GM18517 (cell line): Measurements from ENCODE around the gene MBP.
"Not testable (repeated sequence)": the region's sequence is repeated elsewhere in the genome, so short reads cannot be mapped to it uniquely, and the experiment has no call there.

Experiments
- ATAC-seq: cut with Tn5 transposase; IDR thresholded peaks from one replicate; pipeline ENCODE4 v1.9.1; 2021; ENCODE audit warnings: mild to moderate bottlenecking, moderate library complexity; ENCODE audit not compliant: unreplicated experiment

The MBP gene

DNA sequence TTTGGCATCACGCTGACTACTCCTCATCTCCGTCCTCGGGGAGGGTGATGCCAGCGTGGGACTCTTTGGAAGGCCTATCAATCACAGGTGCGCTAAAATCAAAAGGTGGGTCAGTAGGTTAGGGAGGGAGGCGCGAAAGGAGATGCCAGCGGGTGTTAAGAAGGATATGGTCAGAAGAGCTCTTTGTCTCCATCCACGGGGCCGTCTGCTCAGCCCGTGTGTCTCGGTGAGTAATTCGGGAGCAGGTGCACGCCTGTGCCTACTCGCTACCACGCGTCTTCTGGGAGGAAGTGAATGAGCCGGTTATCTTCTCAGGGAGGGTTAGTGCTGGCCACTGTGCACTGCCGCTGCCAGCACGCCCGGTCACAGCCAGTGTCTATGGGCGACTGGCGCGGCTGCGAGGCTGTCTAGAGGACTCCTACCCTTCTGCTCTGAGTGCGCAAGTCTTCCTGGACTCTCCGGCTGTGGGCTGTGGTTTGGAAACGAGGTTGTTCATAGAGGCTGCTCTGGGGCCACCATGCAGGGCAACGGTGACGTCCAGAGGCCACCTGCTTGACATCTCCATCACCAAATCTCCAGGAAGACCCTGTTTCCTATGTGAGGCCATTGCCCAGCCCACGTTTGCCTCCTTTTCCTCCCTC, 153.4 kb downstream of the MBP start:
- no peak for ATAC-seq

DNA sequence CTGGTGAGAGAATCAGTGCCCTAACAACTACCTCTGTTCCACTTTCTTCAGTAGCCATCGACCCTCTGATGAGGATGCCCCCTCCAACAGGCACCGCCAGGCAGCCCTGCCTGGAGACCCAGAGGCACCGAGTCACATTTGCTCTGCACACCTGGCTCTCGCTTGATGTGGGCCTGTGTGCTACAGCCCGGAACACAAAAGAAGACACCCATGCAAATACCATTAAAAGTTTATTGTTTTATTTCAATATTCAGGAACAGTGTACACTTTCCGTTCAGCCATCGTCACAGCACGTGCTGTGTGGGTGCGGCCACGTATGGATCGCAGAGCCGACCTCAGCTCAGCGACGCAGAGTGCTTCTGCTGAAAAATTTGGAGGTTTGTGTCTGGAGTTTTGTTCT, 154.0 kb downstream of the MBP start:
- ATAC-seq = no peak

DNA sequence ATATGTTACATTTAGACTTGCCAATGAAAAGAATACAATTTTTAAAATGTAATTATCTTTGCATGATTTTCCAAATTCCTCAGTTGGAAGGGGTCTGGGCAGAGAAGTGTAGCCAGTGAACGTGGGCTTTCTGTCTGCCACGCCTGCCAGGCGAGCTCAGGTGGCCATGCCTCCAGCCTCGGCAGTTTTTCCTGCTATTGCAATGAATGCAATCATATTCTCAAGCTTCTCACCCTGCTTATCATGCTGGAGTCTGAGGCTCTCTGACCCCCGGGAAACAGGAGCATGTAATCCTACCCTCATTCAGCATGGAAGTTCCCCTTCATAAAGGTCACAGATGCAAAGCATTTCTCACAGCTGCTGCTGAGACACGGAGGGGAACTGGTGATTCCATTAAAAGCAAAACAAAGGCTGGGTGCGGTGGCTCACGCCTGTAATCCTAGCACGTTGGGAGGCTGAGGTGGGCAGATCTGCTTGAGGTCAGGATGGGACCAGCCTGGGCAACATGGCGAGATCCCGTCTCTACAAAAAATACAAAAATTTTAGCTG, 154.8 kb downstream of the MBP start:
- no peak for ATAC-seq

- ATAC-seq = no peak
Measured at GRCh38 chr18:76977108-76977621, 155.4 kb downstream of the MBP start.

DNA sequence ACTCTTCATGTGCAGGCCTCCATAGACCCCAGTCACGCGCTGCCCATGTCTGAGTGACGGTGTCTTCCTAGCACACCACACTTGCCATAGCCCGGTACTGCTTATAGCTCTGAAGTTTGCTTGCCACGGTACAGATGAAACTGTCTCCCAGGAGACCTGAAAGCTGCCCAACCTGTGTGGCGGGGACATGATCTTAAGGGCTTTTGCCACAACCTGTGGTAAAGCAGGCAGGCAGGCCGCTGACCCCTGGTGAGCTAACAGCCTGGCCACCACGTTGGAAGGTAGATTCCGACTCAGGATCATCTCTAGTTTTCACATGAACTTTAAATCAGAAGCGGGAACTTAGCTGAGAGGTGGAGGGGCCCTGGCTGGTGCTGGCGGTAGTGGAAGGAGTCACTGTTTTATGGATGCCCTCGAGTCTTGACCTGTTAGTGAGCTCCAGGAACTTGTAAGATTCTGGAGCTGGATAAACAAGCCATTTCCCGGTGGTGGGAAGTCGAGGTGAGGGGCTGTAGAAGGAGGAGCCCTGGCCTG, 156.9 kb downstream of the MBP start:
- no peak for ATAC-seq

DNA sequence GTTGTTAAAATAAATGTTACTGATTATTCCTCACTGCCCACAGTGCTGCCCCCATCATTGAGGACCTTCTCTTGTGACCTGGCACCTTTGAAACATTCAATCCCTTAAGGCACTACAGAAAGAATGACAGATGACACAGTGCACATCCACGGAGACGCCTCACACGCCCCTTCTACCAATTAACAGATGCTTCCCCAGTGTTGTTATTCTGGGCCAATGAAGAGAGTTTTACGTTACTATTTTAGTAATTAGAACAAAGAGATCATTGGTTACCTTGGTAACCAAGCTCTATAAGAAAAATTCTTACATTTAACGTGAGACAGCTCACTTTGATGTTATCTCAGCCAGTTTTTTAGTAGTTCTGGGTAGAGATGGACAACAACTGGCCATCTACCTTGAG, 158.2 kb downstream of the MBP start:
- ATAC-seq = no peak

- no peak for ATAC-seq
Measured at GRCh38 chr18:76973520-76974266, 158.9 kb downstream of the MBP start.

GRCh38 chr18:76972846-76973519, 159.6 kb downstream of the MBP start:
- no peak for ATAC-seq

DNA sequence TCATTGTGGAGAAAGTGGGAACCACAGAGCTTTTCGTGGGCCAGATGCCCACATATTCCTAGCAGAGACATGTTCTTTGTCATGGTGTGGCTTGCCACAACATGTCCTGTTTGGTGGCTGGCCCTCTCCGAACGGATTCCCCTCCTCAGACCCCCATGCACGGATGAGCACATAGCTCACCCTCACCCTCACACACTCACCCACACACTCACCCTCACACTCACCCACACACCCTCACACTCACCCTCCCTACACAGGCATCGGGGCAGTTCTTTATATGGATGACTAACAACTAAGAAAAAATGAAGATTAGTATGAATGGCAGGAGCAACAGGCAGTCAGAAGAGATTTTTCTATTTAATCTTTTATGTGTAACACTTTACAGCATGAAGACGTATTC, 160.3 kb downstream of the MBP start:
- no peak for ATAC-seq

GRCh38 chr18:76970770-76971559, 161.6 kb downstream of the MBP start:
- no peak for ATAC-seq

DNA sequence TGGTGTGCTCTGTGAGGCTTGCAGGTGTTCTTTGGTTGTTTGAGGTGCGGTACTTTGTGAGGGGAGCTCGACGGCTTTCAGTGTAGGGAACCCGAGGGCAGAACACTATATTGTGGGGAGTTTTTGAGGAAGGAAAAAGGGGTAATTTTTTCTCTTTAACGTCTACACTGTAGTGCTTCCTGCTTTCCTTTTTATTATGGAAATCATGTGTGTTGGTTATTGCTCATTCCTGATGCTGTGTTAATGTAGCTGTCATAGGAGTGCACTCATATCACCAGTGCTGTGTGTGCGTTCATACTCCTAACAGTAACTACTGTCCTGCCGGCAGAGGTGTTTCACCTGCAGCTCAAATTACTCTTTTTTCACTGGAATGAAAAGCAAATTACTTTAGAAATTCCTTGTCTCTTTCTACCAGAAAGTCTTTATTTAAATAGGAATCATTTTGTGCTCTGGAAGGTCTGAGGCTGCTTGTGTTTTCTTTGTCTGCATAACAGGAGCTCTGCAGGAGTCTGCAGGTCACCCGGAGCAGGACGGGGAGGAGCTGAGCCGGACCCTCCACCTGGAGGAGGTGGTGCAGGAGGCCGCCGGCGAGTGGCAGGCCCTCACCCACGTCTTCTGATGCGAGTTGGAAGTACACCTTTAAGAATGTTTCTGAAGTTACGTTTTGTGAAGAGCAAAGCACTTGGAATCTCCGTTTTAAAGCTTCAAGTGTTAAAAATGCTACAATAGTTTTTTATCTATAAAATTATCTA, 164.7 kb downstream of the MBP start:
- no peak for ATAC-seq

DNA sequence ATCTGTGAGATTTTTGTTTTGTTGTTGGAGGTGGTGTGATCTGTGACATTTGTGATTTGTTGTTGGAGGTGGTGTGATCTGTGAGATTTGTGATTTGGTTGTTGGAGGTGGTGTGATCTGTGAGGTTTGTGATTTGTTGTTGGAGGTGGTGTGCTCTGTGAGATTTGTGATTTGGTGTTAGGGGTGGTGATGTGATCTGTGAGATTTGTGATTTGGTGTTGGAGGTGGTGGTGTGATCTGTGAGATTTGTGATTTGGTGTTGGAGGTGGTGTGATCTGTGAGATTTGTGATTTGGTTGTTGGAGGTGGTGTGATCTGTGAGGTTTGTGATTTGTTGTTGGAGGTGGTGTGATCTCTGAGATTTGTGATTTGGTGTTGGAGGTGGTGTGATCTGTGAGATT, 165.3 kb downstream of the MBP start:
- not testable (repeated sequence) for ATAC-seq

DNA sequence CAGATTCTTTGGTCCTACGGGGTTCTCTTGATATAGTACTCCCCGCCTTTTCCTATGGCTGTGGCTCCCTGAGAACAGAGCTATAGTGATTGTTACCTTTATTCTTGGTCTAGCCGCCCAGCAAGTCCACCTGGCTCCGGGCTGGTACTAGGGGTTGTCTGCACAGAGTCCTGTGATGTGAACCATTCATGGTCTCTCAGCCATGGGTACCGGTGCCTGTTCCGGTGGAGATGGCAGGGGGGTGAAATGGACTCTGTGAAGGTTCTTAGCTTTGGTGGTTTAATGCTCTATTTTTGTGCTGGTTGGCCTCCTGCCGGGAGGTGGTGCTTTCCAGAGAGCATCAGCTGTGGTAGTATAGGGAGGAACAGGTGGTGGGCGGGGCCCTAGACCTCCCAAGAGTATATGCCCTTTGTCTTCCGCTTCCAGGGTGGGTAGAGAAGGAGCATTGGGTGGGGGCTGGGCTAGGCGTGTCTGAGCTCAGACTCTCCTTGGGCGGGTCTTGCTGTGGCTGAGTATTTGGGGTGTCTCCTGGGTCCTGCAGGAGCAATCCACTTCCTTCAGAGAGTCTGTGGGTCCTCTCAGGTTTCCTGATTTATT, 166.9 kb downstream of the MBP start:
- ATAC-seq = peak; percentile 65

- ATAC-seq = peak; percentile 67
Measured at GRCh38 chr18:76963936-76964335, 168.6 kb downstream of the MBP start.

DNA sequence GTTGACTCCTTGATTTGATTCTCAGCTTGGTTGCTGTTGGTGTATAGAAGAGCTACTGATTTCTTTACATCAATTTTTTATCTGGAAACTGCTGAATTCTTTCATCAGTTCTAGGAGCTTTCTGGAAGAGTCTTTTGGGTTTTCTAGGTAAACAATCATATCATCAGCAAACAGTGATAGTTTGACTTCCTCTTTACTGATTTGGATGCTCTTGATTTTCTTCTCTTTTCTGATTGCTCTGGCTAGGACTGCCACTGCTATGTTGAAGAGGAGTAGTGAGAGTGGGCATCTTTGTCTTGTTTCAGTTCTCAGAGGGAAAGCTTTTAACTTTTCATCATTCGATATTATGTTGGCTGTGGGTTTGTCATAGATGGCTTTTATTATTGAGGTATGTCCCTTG, 169.7 kb downstream of the MBP start:
- ATAC-seq = no peak

DNA sequence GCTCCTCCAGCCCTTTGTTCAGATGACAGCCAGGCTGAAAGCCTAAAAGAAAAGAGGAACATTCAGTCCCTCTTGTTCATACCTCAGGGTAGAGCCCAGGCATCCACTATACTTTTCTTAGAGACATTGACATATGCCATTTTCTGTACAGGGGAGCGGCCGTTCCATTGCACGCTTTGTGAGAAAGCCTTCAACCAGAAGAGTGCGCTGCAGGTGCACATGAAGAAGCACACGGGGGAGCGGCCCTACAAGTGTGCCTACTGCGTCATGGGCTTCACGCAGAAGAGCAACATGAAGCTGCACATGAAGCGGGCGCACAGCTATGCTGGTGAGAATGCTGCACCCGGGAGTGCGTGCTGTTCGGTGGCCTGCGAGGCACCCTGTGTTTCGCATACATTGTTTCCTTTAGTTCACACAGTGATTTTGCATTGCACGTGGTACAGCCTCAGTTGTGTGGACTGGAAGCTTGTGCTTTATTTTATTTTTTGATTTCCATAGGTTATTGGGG, 172.0 kb downstream of the MBP start:
- no peak for ATAC-seq

GRCh38 chr18:76959605-76960004, 173.0 kb downstream of the MBP start:
- ATAC-seq = no peak

- no peak for ATAC-seq
Measured at GRCh38 chr18:76958692-76959341, 173.8 kb downstream of the MBP start.
